Common myeloid progenitor, CD34-positive (primary cell): ENCODE results near the gene STRBP.

Experiments used
- CTCF ChIA-PET: fragments of 350-600 bp; sonication (Branson Sonifier 250); formaldehyde crosslinking; loops from one replicate; lab custom pipeline; 2021; ENCODE audit warnings: antibody characterized with exemption; lab: Charles Lee
- POLR2A ChIA-PET: fragments of 350-600 bp; sonication (Branson Sonifier 250); formaldehyde crosslinking; loops from one replicate; lab custom pipeline; 2021; ENCODE audit warnings: antibody characterized with exemption; lab: Charles Lee
- DNase-seq, 3 donors: peaks; one replicate each; pipeline versions ENCODE4 v3.0.0 to v3.0.0-alpha.2; 2013
- H3K27ac ChIP-seq, 2 experiments: 1 replicate in 1 of 2; 2 replicates in 1 of 2; pipeline ENCODE4 v1.7.0; 2013; ENCODE audit warnings: inconsistent platforms in 2 of 2, low read length in 2 of 2, mild to moderate bottlenecking in 2 of 2, low read depth in 1 of 2, moderate library complexity in 1 of 2; ENCODE audit not compliant: severe bottlenecking in 2 of 2, insufficient read depth in 1 of 2, poor library complexity in 1 of 2
- H3K27me3 ChIP-seq, 5 experiments: replicated peaks in 2 of 5; 1 replicate in 3 of 5; 2 replicates in 2 of 5; pipeline versions ENCODE4 v1.6.1 to v1.7.0; 2013; ENCODE audit warnings: low read length in 4 of 5, mild to moderate bottlenecking in 2 of 5, moderate library complexity in 2 of 5, inconsistent platforms in 1 of 5; ENCODE audit not compliant: insufficient read depth in 5 of 5, control insufficient read depth in 4 of 5
- H3K36me3 ChIP-seq, 4 experiments: 1 replicate in 2 of 4; 2 replicates in 2 of 4; pipeline versions ENCODE4 v1.6.1 to v1.7.0; 2013; ENCODE audit warnings: low read length in 3 of 4, control low read depth in 1 of 4, mild to moderate bottlenecking in 1 of 4; ENCODE audit not compliant: control insufficient read depth in 4 of 4, insufficient read depth in 4 of 4
- H3K4me1 ChIP-seq, 4 experiments: 1 replicate in 3 of 4; 2 replicates in 1 of 4; pipeline versions ENCODE4 v1.6.1 to v1.7.1; 2013; ENCODE audit warnings: low read length in 3 of 4, mild to moderate bottlenecking in 3 of 4, control low read depth in 1 of 4, inconsistent platforms in 1 of 4, moderate library complexity in 1 of 4; ENCODE audit not compliant: control insufficient read depth in 4 of 4, insufficient read depth in 4 of 4; ENCODE audit errors: control extremely low read depth in 1 of 4
- H3K4me3 ChIP-seq, 7 experiments: 1 replicate in 4 of 7; 2 replicates in 3 of 7; pipeline versions ENCODE4 v1.5.1 to v1.7.0; 2013; ENCODE audit warnings: mild to moderate bottlenecking in 7 of 7, low read length in 6 of 7, moderate library complexity in 6 of 7, inconsistent platforms in 2 of 7, low read depth in 2 of 7, control low read depth in 1 of 7; ENCODE audit not compliant: insufficient read depth in 4 of 7, control insufficient read depth in 1 of 7; ENCODE audit errors: extremely low read depth in 1 of 7
- H3K9me3 ChIP-seq, 5 experiments: 1 replicate in 4 of 5; 2 replicates in 1 of 5; pipeline versions ENCODE4 v1.6.1 to v1.7.1; 2013; ENCODE audit warnings: low read length in 4 of 5, mild to moderate bottlenecking in 2 of 5, inconsistent platforms in 1 of 5, low read depth in 1 of 5, moderate library complexity in 1 of 5; ENCODE audit not compliant: control insufficient read depth in 4 of 5, insufficient read depth in 2 of 5; ENCODE audit errors: control extremely low read depth in 1 of 5
- WGBS: methylation state at CpG from one replicate; pipeline ENCODE4 v1.1.5; 2013; ENCODE audit not compliant: insufficient coverage; 5-methylcytosine and 5-hydroxymethylcytosine counted together

The STRBP gene

DNA sequence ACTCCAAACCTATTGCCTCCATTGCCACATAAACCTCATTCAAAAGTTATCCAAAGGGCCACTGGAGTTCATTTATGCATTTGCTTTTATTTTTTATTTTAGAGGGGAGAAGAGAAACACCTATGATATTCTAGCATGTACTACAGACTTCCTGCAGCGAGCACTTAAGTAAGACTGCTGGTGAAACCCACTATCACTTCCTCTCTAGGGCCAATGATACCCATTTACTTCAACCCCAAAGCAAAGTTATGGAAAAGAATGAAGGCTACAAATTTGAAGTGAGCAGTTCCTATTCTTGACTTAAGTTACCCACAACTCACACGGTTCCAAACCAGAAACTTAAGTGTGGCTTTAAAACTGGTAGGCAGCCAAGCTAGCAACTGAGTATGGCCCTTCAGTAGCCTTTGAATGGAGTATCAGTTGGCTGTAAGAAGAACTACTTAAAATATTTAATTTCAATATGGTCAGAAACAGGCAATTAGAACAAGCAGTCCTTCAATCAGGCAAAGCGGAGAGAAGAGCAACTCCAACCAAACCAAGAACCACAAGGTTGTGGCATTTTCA is 140.8 kb downstream of the STRBP start:
- no peak overlapping the region for H3K27ac ChIP-seq
- H3K9me3 ChIP-seq, result no peaks in the 10 kb centered on the region
- POLR2A ChIA-PET, result no interaction called here
- H3K27me3 ChIP-seq, result no peaks in the 10 kb centered on the region
- H3K4me1 ChIP-seq, result no peaks in the 10 kb centered on the region
- H3K4me3 ChIP-seq, result no peak overlapping the region
- no CpG with 5 or more reads among the region's 3 CpGs for WGBS
- no peak for DNase-seq
- CTCF ChIA-PET, result interaction anchor here (0.8 kb wide), 1 partner anchor 222 kb away, joined by 3 read pairs; no protein-coding TSS in a partner anchor
- peaks cover 23 to 56% (median 33%) of the 10 kb centered on the region in 4 experiments for H3K36me3 ChIP-seq

DNA sequence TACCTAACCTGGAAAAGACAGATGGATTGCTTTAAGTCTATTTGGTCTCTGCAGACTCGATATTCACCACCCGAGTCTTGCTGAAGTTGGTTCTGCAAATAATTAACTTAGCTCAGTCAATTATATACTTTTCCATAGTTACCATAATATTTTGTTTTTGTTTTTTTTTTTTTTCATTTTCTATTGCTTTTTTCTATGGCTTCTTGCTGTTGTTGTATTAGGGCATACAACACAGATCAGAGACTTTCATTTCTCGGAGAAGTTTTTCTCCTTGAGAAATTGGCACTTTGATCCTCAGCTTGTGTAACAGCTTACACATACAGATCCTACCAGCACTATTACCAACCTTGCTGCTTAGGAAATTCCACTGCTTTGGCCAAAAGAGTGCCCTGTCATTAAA is 146.9 kb downstream of the STRBP start:
- Histone ChIP-seq H3K27ac (no peak overlapping the region), H3K4me1 (no peaks in the 10 kb centered on the region), H3K9me3 (no peaks in the 10 kb centered on the region), H3K36me3 (peaks cover 9 to 25% (median 20%) of the 10 kb centered on the region in 4 experiments), H3K4me3 (no peak overlapping the region), H3K27me3 (no peaks in the 10 kb centered on the region)
- ChIA-PET POLR2A (no interaction called here), CTCF (interaction anchor here (1.4 to 3.1 kb wide), 2 partner anchors 20 to 228 kb away, joined by 4 to 9 read pairs; no protein-coding TSS in a partner anchor)
- DNase-seq, result no peak
- no CpG with 5 or more reads among the region's 3 CpGs for WGBS

DNA sequence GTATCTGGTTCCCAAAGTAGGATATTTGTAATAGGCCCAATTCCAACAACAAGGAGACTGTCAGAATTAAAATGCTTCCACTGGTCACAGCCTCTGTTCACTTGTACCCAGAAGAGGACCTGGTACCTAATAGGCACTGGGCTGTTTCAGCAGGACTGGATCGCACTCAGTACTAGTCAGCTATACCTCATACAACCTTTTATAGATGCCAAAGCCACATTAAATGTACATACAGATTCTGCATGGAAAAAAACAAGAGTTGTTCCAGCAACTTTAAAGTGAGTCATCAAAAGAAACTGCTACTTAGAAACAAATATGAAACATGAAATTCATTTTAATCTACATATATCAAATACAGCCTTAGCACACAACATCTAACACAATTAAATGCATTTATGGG is 147.4 kb downstream of the STRBP start:
- H3K4me1 ChIP-seq, result no peaks in the 10 kb centered on the region
- H3K27ac ChIP-seq, result no peak overlapping the region
- DNase-seq, result no peak
- 100% methylated on average over 1 of the region's 1 CpG for WGBS
- POLR2A ChIA-PET, result no interaction called here
- H3K27me3 ChIP-seq, result no peaks in the 10 kb centered on the region
- H3K4me3 ChIP-seq, result no peak overlapping the region
- CTCF ChIA-PET, result interaction anchor here (0.6 to 1.4 kb wide), 2 partner anchors 19 to 208 kb away, joined by 3 to 4 read pairs; no protein-coding TSS in a partner anchor
- peaks cover 4 to 24% (median 16%) of the 10 kb centered on the region in 4 experiments for H3K36me3 ChIP-seq
- H3K9me3 ChIP-seq, result no peaks in the 10 kb centered on the region

DNA sequence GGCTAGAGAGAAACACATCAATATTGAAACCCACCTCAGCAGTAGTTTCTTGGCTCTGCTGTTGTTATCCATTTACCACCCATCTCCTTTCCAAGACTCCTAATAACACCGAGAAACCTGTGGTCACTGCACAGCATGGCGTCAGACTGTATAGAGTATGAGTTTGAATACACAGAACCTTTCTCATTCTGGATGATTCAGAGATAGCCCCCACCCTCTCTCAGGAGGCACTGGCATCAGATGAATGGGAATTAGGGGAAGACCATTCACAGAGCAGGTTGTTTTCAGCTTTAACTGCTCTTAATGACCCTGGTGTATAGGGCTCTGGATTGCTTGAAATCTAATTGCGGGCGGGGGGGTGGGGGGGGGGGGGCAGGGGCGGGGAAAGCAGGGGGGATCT is 148.3 kb downstream of the STRBP start:
- DNase-seq, result no peak
- H3K4me3 ChIP-seq, result no peak overlapping the region
- POLR2A ChIA-PET, result no interaction called here
- no peaks in the 10 kb centered on the region for H3K27me3 ChIP-seq
- H3K9me3 ChIP-seq, result no peaks in the 10 kb centered on the region
- H3K36me3 ChIP-seq, result peaks cover 8 to 29% (median 16%) of the 10 kb centered on the region in 4 experiments
- no CpG with 5 or more reads among the region's 5 CpGs for WGBS
- no peak overlapping the region for H3K27ac ChIP-seq
- CTCF ChIA-PET, result no interaction called here
- no peaks in the 10 kb centered on the region for H3K4me1 ChIP-seq

DNA sequence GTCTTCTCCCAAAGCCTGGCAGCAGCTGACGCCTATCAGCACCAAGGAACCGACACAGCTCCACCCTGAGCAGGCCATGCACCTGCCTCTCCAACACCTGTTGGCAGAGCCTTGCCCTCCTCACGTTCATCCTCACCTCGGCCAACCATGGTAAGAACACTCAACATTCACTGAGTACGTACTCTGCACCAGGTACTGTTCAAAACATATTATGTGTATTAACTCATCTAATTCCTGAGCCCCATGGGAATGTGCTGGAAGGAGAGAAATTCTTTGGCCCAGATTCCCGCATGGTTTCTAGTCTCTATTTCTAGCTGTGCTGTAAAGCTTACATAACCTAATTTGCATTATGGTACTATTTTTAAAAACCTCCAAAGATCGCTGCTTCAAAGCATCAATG is 148.8 kb downstream of the STRBP start:
- Histone ChIP-seq H3K27me3 (no peaks in the 10 kb centered on the region), H3K4me3 (no peak overlapping the region), H3K27ac (no peak overlapping the region), H3K36me3 (peaks cover 12 to 34% (median 15%) of the 10 kb centered on the region in 4 experiments), H3K4me1 (no peaks in the 10 kb centered on the region), H3K9me3 (no peaks in the 10 kb centered on the region)
- 100% methylated on average over 3 of the region's 7 CpGs for WGBS
- ChIA-PET CTCF (interaction anchor here (0.5 kb wide), 1 partner anchor 98 kb away, joined by 3 read pairs; no protein-coding TSS in a partner anchor), POLR2A (no interaction called here)
- no peak for DNase-seq

DNA sequence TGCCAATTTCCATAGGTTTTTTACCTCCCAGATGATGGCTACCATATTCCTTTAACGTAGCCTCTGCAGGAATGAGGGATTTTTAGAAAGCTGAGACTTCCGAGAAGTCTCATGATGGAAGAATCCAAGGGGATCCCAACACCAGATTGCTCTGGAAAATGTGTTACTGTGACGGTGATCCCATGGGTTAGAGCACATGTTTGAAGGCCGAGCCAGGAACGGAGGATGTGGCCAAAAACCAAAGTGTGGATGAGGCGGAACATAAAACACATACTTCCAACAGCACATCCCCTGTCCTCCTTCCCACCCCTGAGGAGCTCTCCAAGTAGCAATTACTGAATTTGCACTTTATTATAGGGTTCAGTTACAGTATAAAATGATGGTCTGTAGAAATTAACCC is 152.3 kb downstream of the STRBP start:
- no peak for DNase-seq
- no peaks in the 10 kb centered on the region for H3K9me3 ChIP-seq
- ChIA-PET CTCF (interaction anchor here (0.9 kb wide), 1 partner anchor 9 kb away, joined by 3 read pairs; no protein-coding TSS in a partner anchor), POLR2A (no interaction called here)
- 97% methylated on average over 3 of the region's 6 CpGs for WGBS
- no peak overlapping the region for H3K4me3 ChIP-seq
- H3K36me3 ChIP-seq, result peaks cover 12 to 42% (median 15%) of the 10 kb centered on the region in 4 experiments
- H3K27ac ChIP-seq, result no peak overlapping the region
- peaks cover 0 to 17% (median 11%) of the 10 kb centered on the region in 4 experiments for H3K4me1 ChIP-seq
- H3K27me3 ChIP-seq, result no peaks in the 10 kb centered on the region

DNA sequence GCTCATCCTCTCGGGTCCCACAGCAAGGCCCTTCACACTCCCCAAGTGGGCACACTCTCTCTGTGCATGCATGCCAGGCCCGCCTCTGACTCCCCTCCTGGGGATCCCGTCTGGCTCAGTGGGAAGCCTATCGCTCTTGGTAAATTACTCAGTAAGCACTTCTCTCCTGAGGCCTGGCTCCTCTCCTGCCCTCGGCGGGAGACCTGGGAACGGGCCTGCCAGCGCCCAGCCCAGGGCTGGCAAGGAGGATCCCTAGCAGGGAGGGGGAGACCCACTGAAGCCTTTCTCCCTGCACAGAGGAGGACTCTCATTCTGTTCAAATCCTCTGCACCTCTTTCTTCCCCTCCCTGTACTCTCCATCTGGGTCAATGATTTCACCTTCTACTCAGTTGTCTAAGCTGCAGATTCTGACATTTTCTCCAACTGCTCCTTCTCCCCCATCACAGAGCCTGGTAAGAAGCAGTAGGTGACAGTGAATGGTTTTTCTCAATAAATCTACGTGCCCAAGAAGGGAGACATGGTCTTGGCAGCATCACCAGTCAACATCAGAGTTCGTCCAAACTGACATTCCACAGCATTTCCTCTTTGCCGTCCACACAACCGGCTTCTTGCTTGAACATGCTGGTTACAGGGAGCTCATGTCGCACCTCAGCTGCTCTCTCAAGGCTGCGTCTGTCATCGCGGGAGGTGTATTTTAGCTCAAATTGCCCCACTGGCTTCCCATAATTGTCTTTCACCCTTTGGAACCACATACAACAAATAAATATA is 153.1 kb downstream of the STRBP start:
- CTCF ChIA-PET, result interaction anchor here (0.9 kb wide), 1 partner anchor 8 kb away, joined by 3 read pairs; no protein-coding TSS in a partner anchor
- DNase-seq, result no peak
- Histone ChIP-seq H3K4me1 (peaks cover 0 to 22% (median 11%) of the 10 kb centered on the region in 4 experiments), H3K27ac (no peak overlapping the region), H3K36me3 (peaks cover 13 to 49% (median 15%) of the 10 kb centered on the region in 4 experiments), H3K4me3 (no peak overlapping the region), H3K9me3 (no peaks in the 10 kb centered on the region), H3K27me3 (no peaks in the 10 kb centered on the region)
- WGBS, result 95% methylated on average over 16 of the region's 16 CpGs
- POLR2A ChIA-PET, result no interaction called here
